Erythroblast (primary cell): ENCODE data around the gene USP49.

Experiments
- GATA1 ChIP-seq: IDR thresholded peaks from 2 replicates; pipeline ENCODE4 v1.6.1; 2011; ENCODE audit warnings: low read depth, mild to moderate bottlenecking, control low read depth, low read length, moderate library complexity
- POLR2A ChIP-seq: IDR thresholded peaks from 2 replicates; pipeline ENCODE4 v1.6.1; 2011; ENCODE audit warnings: mild to moderate bottlenecking, low read length

- TF ChIP-seq POLR2A (no peak), GATA1 (no peak)
These were observed 54.8 kb downstream of the USP49 start for GRCh38 chr6:41840326-41840725.
